ENCODE data around the gene MEX3D.
"Not testable (repeated sequence)": the region's sequence is repeated elsewhere in the genome, so short reads cannot be mapped to it uniquely, and the experiment has no call there.

MEX3D gene

GRCh38 chr19:1535699-1536098 lies 32.4 kb downstream of the MEX3D start:
- DNase-seq (ENCODE audit: low read depth) = not testable (repeated sequence)

DNA sequence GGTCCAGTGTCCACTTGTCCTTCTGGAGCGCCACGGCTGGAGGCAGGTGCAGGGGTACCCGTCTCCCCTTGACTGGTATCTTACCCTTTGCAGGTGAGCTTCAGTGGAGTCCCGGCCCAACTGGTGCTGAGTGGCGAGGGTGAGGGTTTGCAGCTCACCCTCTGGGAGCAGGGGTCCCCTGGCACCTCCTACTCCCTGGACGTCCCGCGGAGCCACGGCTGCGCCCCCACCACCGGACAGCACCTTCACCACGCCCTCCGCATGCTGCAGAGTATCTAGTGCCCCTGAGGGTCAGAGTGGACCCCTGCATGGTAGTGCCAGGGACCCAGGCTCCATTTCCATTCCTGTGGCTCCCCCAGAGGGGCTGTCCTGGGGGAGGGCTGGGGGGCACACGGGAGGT lies 33.2 kb downstream of the MEX3D start:
- DNase-seq (ENCODE audit: low read depth) = no peak

- DNase-seq (ENCODE audit: low read depth) = no peak
Measured at GRCh38 chr19:1533510-1534150, 34.5 kb downstream of the MEX3D start.

- DNase-seq (ENCODE audit: low read depth) = no peak
Measured at GRCh38 chr19:1532003-1532402, 36.1 kb downstream of the MEX3D start.

GRCh38 chr19:1531587-1531986 lies 36.5 kb downstream of the MEX3D start:
- DNase-seq (ENCODE audit: low read depth) = no peak

DNA sequence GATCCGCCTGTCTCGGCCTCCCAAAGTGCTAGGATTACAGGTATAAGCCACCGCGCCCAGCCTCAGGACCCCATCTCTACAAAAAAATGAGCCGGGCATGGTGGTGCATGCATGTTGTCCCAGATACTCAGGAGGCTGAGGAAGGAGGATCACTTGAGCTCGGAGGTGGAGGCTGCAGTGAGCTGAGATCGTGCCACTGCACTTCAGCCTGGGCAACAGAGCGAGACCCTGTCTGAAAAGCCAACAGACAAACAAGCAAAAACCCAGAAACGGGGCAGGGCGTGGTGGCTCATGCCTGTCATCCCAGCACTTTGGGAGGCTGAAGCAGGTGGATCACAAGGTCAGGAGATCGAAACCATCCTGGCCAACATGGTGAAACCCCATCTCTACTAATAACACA lies 37.3 kb downstream of the MEX3D start:
- DNase-seq (ENCODE audit: low read depth) = not testable (repeated sequence)

DNA sequence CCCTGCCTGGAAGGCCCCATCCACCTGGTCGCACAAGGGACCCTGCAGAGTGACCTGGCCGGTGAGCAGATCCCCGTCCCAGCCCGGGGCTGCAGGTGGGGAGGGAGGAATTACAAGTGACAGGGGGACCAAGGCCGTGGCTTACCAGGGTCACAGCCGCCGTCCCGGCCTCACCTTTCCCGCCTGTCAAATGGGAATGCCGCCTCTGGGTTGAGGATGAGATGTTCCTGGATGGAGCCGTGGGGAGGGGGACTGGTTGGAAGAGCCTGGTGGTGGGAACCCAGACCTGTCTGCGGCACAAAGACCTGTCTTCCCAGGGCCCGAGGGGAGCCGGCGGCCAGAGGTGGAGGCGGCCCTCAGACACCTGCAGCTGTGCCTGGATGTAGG lies 38.7 kb downstream of the MEX3D start:
- DNase-seq (ENCODE audit: low read depth) = no peak

DNA sequence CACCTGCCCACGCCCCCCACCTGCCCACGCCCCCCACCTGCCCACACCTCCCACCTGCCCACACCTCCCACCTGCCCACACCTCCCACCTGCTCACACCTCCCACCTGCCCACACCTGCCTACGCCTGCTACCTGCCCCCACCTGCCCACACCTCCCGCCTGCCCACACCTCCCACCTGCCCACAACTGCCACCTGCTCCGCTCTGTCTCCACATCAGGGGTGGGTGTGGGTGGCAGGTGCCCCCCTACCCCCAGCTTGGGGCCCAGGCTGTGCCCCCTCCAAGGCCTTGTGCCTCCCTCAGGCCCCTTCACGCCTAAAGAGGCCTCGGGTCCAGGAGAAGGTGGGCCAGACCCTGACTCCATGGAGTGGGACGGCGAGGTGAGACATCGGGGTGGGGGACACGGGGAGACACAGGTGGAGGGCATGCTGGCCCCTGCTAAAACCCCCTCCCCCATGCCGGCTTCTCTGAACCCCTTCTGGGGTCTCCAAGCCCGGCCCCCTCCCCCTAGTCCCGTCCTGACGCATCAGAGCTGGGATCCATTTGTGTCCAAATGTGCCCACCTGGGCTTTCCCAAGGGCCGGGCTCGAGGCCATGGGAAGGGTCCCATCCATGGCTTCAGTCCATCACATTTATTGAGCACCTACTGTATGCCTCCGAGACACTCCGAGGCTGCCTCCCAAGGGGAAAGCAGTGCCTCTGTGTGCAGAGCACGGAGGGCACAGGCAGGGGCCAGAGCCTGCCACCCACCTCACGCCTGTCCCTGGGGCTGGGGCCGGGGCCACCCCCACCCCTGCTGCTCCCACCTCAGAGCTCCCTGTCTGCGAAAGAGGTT lies 39.3 kb downstream of the MEX3D start:
- no peak for DNase-seq (ENCODE audit: low read depth)

DNA sequence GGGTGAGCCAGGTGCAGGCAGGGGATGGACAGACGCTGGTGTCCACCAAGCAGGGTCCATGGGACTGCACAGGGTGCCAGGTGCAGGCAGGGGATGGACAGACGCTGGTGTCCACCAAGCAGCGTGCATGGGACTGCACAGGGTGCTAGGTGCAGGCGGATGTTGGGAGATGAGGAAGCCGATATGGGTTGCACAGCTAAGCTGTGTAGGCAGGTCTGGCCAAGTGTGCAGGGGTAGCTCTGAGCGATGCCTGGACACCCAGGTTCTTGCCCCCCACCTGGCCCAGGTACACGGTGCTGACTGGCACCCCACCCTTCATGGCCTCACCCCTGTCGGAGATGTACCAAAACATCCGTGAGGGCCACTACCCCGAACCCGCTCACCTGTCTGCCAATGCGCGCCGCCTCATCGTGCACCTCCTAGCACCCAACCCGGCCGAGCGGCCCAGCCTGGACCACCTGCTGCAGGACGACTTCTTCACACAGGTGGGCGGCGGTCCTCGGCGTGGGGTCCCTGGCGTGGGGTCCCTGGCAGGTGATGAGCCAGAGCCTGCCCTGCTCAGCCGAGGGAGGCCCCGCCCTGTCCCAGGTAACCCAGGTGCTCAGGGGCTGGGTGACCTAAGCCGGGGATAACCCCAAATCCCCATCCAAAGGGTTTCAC lies 40.3 kb downstream of the MEX3D start:
- no peak for DNase-seq (ENCODE audit: low read depth)

- no peak for DNase-seq (ENCODE audit: low read depth)
Measured at GRCh38 chr19:1526979-1527649, 41.0 kb downstream of the MEX3D start.

DNA sequence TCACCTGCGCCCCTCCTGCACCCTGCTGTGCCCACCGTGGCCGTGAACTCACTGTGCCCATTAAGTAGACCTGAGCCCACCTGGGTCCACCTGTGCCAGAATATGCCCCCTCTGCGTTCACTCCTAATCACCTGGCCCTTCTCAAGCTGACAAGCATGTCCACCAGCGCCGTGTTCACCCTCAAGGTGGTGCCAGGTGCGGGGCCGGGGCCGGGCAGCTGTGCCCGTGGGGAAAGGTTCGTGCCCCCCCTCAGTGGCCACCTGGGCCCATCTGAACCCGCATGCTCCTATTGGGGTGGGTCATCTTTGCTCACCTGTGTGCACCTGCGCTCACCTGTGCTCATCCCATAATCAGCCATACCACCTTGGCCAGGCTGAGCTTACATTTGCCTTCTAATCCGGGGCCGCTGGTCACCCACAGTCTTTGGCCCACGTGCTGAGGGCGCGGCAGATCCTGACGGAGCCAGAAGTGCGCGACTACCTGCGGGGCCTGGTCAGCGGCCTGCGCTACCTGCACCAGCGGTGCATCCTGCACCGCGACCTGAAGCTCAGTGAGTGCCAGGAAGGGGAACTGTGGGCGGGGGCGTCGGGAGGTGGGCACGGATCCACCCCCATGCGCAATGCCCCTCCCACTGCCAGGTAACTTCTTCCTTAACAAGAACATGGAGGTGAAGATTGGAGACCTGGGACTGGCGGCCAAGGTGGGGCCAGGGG lies 41.9 kb downstream of the MEX3D start:
- DNase-seq (ENCODE audit: low read depth) = no peak

DNA sequence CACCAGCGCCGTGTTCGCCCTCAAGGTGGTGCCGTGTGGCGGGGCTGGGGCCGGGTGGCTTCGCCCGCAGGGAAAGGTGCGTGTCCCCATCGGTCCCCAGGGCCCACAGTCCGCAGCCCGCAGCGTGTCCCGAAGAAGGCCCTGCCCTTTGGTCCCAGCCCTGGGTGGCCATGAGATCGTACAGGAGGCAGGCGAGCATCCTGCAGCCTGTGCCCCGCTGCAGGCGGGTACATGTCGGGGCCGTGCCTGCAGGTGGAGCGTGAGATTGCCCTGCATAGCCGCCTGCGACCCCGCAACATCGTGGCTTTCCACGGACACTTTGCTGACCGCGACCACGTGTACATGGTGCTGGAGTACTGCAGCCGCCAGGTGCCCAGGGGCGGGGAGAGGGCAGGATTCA lies 42.8 kb downstream of the MEX3D start:
- DNase-seq (ENCODE audit: low read depth) = no peak

- DNase-seq (ENCODE audit: low read depth) = no peak
Measured at GRCh38 chr19:1524972-1525325, 43.2 kb downstream of the MEX3D start.

DNA sequence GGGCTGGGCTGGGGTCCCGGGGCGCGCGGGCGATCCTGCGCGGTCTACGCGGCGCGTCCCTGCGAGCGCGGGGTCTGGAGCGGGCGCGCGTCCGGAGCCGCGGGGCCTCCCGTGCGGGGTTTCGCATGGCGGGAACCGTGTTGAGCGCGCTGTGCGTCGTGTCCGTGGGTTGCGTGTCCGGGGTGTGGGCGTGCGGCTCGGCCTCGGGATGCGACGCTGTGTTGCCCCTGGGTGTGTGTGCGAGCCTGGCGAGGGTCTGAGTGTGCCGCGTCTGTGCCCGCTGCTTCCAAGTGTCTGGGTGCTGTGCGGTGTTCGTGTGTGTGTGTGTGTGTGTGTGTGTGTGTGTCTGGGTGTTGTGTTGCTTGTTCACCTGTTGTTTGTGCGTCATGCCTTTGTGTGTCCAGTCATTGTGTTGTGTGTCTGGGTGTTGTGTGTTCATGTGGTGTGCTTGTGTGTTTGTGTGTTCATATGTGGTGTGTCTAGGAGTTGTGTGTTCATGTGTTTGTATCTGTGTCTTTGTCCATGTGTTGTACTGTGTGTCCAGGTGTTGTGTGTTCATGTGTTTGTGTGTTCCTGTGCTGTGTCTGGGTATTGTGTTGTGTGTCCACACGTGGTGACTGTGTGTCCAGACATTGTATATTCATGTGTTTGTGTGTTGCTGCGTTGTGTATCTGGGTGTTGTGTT lies 43.7 kb downstream of the MEX3D start:
- DNase-seq (ENCODE audit: low read depth) = no peak

- DNase-seq (ENCODE audit: low read depth) = no peak
Measured at GRCh38 chr19:1523412-1524286, 44.5 kb downstream of the MEX3D start, which contains the start of gene PLK5. TSS of gene PLK5 (plus strand) at chr19:1524077. CDS start at chr19:1526997, 2,920 bp downstream.

DNA sequence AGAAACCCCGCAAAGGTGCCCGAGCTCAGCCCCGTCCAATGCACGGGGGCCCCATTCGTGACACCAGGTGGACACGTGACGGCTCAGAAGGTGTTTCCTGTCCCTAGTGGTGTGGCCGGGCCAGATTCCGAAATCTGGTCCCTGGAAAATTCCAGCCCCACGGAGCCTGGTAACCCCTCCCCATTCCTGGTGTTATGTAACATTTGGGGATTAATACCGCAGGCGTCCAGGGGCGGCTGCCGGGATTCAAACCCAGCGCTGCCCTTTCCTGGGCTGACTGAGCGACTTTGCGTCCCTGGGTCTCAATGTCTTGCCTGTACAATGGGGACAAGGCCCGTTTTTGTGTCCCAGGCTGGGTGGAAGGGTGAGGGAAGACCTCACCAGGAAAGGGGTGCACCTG lies 45.3 kb downstream of the MEX3D start:
- no peak for DNase-seq (ENCODE audit: low read depth)

DNA sequence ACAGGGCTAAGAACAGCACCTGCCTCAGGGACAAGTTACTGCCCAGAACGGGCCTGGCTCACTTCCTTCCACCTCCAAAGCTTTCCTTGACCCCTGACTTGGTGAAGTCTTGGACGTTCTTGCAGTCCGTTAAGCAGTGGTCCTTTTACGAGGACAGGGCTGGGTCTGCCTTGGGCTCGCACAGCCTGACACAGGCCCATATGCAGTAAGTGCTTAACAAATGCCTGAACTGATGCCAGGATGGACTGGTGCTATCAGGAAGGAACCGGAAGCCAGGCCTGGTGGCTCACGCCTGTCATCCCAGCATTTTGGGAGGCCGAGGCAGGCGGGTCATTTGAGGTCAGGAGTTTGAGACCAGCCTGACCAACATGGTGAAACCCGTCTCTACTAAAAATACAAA lies 46.1 kb downstream of the MEX3D start:
- no peak for DNase-seq (ENCODE audit: low read depth)

DNA sequence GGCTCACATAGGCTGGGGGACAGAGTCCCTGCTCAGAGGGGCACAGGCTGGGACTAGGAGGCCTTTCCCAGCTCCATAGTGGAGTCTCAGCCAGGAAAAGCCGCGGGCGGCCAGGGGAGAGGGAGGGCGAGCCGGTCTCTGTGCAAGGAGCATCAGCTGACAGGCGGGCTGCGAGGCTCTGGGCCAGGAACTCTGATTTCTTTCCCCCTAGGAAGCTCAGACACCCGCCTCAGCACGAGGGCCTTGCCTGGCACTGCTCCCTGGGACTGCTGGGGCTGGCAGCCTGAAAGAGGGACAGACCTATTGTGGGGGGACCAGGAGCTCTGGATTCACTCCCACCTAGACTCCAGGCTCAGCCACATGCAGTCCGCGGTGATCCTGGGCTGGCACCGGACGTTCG lies 46.5 kb downstream of the MEX3D start:
- no peak for DNase-seq (ENCODE audit: low read depth)

DNA sequence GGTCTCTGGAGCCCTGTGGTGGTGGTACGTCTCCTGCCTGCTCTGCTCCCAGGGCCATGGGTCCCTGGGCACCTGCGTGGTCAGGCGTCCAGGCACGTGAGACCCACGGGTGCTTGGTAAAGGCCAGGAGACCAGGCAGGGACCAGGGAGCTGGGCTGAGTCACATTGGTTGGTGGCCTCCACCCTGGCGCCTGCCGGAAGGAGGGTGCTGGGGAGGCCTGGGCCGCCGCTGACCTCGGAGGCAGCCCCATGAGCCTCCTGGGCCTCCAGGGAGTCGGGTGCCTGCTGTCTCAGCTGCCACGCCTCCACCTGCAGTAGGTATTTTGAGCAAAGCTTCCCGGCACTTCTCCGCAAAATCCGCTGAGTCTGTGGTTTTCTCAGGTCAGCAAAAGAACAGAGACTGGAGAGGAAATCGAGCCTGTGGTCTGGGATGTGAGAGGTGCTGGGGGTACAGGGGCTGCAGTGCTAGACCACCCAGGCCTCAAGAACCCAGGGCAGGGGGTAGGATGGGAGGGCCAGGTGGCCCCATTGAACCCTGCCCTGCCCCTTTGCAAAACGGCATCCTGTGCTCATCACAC lies 47.8 kb downstream of the MEX3D start:
- DNase-seq (ENCODE audit: low read depth) = no peak

DNA sequence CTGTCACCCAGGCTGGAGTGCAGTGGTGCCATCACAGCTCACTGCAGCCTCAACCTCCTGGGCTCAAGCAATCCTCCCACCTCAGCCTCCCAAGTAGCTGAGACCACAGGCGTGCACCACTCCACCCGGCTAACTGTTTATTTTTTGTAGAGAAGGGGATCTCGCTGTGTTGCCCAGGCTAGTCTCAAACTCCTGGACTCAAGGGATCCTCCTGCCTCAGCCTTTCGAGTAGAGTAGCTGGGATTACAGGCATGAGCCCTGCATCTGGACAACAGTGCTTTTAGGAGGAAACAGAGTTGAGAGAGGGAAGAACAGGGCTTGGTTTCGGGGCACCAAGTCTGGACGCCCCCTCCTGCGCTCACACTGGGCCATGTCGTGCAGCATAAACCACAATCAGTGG lies 48.3 kb downstream of the MEX3D start:
- DNase-seq (ENCODE audit: low read depth) = not testable (repeated sequence)

Measured in activated gamma-delta T cell treated with anti-CD3 and anti-CD28 coated beads, Interleukin-2, amount 50 U/mL, for 16 hours (primary cell).